Tibial nerve (tissue), 4 donors: ENCODE data around the gene PGGHG.
"Not testable (repeated sequence)": the region's sequence is repeated elsewhere in the genome, so short reads cannot be mapped to it uniquely, and the experiment has no call there.

Source experiments
- EP300 ChIP-seq, 2 donors: sonication (generic); formaldehyde crosslinking; IDR thresholded peaks; one replicate each; pipeline ENCODE4 v1.6.1; 2017; ENCODE audit warnings: antibody characterized with exemption in 2 of 2, mild to moderate bottlenecking in 1 of 2
- POLR2A ChIP-seq, 2 donors: fragments of 450-650 bp; IDR thresholded peaks; one replicate each; pipeline ENCODE4 v1.6.1; 2017; ENCODE audit warnings: antibody characterized with exemption in 2 of 2, mild to moderate bottlenecking in 2 of 2, moderate library complexity in 2 of 2
- TF ChIP-seq, protein P1 (sequence below), 5 experiments: fragments of 200-600 bp in 3 of 5; fragments of 450-650 bp in 2 of 5; sonication (generic) in 3 of 5; IDR thresholded peaks; one replicate each; pipeline ENCODE4 v1.5.1; 2016 to 2019; ENCODE audit warnings: antibody characterized with exemption in 5 of 5, mild to moderate bottlenecking in 3 of 5, moderate library complexity in 2 of 5

DNA sequence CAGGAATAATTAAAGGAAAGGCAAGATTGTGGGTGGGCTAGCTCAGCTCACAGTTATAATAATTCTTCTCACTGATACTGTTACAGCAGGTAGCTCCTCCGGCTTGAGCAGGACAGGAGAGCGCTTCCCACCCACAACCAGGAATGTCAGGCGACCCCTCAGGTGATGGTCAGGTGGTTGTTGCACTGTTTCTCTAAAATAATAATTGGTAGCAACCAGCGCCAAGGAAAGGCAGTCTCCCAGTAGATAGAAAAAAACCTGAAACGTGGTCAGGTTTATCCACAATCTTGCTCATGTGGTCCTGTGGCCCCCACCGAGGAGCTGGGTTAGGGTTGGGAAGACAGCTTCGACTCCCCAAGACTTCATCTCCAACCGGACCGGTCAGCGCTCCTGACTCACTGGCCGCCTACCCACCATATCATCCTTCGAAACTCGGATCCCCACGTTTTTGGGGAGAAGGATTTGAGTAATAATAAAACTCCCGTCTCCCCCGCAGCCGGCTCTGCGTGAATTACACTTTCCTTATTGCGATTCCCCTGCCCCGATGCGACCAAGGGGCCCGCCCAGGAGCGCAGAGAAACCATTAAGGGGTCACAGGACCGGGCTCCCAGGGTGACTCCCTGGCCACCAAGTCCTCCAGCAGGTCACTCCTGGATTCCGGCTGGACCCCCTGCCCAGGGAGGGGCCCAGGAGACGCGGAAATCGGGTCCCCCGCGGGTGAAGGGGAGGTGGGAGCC, 28.9 kb downstream of the PGGHG start:
- TF ChIP-seq, protein P1, sequence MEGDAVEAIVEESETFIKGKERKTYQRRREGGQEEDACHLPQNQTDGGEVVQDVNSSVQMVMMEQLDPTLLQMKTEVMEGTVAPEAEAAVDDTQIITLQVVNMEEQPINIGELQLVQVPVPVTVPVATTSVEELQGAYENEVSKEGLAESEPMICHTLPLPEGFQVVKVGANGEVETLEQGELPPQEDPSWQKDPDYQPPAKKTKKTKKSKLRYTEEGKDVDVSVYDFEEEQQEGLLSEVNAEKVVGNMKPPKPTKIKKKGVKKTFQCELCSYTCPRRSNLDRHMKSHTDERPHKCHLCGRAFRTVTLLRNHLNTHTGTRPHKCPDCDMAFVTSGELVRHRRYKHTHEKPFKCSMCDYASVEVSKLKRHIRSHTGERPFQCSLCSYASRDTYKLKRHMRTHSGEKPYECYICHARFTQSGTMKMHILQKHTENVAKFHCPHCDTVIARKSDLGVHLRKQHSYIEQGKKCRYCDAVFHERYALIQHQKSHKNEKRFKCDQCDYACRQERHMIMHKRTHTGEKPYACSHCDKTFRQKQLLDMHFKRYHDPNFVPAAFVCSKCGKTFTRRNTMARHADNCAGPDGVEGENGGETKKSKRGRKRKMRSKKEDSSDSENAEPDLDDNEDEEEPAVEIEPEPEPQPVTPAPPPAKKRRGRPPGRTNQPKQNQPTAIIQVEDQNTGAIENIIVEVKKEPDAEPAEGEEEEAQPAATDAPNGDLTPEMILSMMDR (IDR thresholded peaks at IDR 0.05): not testable (repeated sequence)
- not testable (repeated sequence) for TF ChIP-seq POLR2A (IDR thresholded peaks at IDR 0.05)
- peak in 1 of 2 donors; percentile 11 for TF ChIP-seq EP300 (IDR thresholded peaks at IDR 0.05)
